ENCODE measurements around the gene TTYH2.
A peak's percentile ranks its signal among the peaks of the same experiment; 100 is the strongest.

TTYH2 gene

GRCh38 chr17:74268558-74268957, 55.2 kb downstream of the TTYH2 start:
- no peak for DNase-seq (ENCODE audit: low read depth)
- TF ChIP-seq CTCF (IDR thresholded peaks at IDR 0.05; ENCODE audit: control insufficient read depth, extremely low read depth, insufficient read depth): no peak
- H3K4me3 ChIP-seq (ENCODE audit: low read depth, low read length): no peak overlapping the region

- no peak overlapping the region for H3K4me3 ChIP-seq (ENCODE audit: low read depth, low read length)
- no peak for DNase-seq (ENCODE audit: low read depth)
- TF ChIP-seq CTCF (IDR thresholded peaks at IDR 0.05; ENCODE audit: control insufficient read depth, extremely low read depth, insufficient read depth): no peak
These were observed 57.0 kb downstream of the TTYH2 start for GRCh38 chr17:74270333-74270732.

GRCh38 chr17:74271281-74271680, 57.9 kb downstream of the TTYH2 start:
- TF ChIP-seq CTCF (IDR thresholded peaks at IDR 0.05; ENCODE audit: control insufficient read depth, extremely low read depth, insufficient read depth): no peak
- DNase-seq (ENCODE audit: low read depth): peak; percentile 23

GRCh38 chr17:74271901-74272561, 58.7 kb downstream of the TTYH2 start:
- TF ChIP-seq CTCF (IDR thresholded peaks at IDR 0.05; ENCODE audit: control insufficient read depth, extremely low read depth, insufficient read depth): no peak
- H3K4me3 ChIP-seq (ENCODE audit: low read depth, low read length): no peak overlapping the region
- no peak for DNase-seq (ENCODE audit: low read depth)

More at GRCh38 chr17:74271281-74271680, 57.9 kb downstream of the TTYH2 start:
- H3K4me3 ChIP-seq (ENCODE audit: low read depth, low read length): no peak overlapping the region

GRCh38 chr17:74272731-74273201, 59.4 kb downstream of the TTYH2 start:
- H3K4me3 ChIP-seq (ENCODE audit: low read depth, low read length): no peak overlapping the region
- no peak for TF ChIP-seq CTCF (IDR thresholded peaks at IDR 0.05; ENCODE audit: control insufficient read depth, extremely low read depth, insufficient read depth)
- DNase-seq (ENCODE audit: low read depth): no peak

GRCh38 chr17:74274060-74274708, 60.8 kb downstream of the TTYH2 start, which contains the start of gene DNAI2:
Gene DNAI2, plus strand, starts transcription at chr17:74274234. Its CDS starts 7,584 bp downstream, at chr17:74281818.
- no peak within 1 kb of the TSS for H3K4me3 ChIP-seq (ENCODE audit: low read depth, low read length)

More at GRCh38 chr17:74274060-74274708, 60.8 kb downstream of the TTYH2 start, which contains the start of gene DNAI2:
- DNase-seq (ENCODE audit: low read depth): no peak
- TF ChIP-seq CTCF (IDR thresholded peaks at IDR 0.05; ENCODE audit: control insufficient read depth, extremely low read depth, insufficient read depth): no peak
